Hypothalamus (tissue), 51 donors: Measurements from ENCODE around the gene SH3PXD2B.
A peak's percentile ranks its signal among the peaks of the same experiment; 100 is the strongest.
"Not testable (repeated sequence)": the region's sequence is repeated elsewhere in the genome, so short reads cannot be mapped to it uniquely, and the experiment has no call there.

Source experiments
- DNase-seq, 51 donors: peaks; one replicate each; lab custom pipeline; 2025; lab: John Stamatoyannopoulos, UW

The SH3PXD2B gene

DNA sequence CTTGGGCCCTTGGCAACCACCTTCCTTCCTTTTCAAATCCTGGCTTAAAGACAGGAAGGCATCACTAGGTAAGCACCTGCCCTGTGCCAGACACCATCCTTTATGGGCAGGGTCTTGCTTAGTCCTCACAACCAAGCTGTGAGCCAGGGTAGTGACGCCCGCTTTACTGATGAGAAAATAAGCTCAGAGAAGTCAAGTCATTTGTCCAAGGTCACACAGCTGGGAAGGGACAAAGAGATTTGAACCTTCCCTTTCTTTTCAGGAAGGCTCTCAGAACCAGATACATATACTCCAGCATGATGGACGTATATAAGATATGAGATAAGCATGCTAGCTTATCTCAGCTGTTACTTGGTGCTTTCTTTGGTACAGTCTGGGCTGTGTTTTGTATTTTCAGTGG lies 76.9 kb downstream of the SH3PXD2B start:
- DNase-seq, result no peak

DNA sequence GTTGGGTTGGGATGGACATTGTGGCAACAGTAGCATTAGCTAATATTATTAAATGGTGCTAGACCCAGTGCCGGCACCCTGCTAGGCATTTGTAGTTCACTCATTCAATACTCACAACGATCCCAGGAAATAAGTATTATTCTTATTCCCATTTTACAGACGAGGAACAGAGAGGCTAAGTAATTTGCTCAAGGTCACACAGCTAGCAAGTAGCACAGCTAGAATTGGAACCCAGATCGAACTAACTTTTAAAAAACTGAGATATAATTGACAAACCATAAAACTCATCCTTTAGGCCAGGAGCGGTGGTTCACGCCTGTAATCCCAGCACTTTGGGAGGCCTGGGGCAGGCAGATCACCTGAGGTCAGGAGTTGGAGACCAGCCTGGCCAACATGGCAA lies 79.5 kb downstream of the SH3PXD2B start:
- no peak for DNase-seq

DNA sequence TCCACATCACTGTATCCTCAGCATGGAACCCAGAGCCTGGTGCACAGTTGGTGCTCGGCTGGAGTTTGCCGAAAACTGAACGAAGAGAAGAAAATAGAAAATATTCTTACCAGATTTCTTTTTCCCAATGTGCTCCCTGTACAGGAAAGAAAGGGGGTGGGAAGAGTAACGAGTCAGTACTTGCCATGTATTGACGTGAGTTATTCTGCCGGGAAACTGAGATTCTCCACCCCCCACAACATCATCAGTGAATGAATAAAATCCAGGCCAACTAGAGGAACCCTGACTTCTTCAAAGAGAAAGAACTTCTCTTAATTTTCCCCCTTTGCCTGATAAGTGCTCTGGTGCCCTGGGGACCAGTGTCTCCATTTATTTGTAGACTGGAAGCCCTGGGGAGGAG lies 80.6 kb downstream of the SH3PXD2B start:
- DNase-seq, result no peak

DNA sequence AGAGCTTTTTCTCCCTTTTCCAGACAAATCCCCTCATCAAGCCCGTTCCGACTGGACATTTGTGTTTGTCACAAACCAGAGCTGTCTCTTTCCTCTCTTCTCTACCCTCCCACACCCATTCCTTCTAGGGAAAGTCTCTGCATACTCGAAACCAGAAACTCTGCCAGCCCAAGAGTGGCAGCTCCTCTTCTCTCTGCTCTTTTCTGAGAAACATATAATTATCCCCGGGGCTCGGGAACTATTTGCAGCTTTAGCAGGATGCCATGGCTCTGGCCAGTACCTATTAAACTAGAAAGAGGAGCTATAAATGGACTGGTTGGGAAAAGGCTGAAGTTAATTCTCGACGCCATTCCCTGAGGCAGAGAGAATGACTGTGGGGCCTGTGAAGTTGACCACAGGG lies 82.6 kb downstream of the SH3PXD2B start:
- DNase-seq, result no peak

DNA sequence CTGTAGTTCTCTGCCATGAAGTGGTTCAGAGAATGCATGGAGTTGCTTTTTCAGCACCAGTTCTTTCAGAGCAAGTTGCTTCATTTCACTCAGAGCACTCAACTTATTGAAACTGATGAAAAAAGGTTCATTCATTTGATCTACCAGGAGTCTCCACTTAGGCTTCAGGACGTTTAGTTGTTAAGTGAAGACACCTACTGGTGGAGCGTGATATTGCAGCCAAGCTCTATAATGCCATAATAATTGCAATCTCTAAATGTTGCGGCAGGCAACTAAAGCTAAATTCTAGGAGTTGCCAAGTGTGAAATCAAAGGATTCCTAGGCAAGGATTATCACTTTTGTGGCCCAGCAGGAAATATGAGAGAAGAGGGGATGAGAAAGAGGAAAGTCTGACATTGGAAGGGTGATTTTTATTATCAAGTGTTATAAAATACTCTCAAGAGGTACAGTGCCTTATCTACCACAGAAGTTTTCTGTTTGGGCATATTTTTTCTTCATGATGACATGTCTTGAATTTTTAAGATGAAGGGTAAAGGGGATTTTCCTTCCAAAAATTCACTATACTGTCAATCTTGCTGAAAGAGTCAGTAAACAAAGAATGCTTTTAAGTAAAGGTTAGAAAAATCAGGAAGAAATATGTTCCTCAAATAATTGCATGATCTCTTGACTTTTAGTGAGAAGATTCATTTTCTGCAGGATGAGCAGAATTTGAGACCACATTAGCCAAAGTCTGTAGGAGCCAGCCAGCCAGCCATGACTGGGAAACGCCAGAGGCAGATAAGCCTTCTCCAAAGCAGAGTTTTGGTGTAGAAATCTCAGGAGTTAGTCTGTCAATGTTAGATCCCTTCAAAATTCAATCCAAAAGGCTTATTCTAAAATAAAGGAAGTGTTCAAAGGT lies 83.4 kb downstream of the SH3PXD2B start:
- DNase-seq, result peak in 3 of 51 donors; percentile 1 to 38 (median 7)

DNA sequence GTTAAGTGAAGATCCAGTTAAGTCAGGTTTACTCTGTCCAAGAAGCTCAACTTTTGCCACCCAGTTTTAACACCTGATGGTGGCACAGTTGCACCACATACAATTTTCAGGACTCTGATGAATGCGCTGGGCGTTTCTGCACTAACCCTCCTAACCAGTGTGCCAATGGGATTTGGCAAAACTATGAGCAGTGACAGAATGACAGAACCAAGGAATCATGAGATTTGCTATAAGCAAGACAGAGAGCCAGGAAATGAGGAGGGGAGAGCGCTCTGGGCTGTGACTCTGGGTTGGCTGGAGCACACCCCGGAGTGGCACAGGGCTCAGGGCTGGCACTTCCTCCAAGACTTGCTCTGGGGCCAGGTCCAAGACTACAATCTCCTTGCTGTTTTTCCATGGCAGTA lies 84.1 kb downstream of the SH3PXD2B start:
- peak in 29 of 51 donors; percentile 9 to 78 (median 42) for DNase-seq

DNA sequence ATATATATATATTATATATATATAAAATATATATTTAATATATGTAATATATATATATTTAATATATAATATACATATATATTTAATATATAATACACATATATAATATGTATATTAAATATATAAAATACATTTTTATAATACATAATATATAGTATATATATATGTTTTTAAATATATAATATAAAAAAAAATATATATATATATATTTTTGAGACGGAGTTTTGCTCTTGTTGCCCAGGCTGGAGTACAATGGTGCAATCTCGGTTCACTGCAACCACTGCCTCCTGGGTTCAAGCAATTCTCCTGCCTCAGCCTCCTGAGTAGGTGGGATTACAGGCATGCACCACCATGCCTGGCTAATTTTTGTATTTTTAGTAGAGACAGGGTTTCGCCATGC lies 85.6 kb downstream of the SH3PXD2B start:
- DNase-seq, result not testable (repeated sequence)

DNA sequence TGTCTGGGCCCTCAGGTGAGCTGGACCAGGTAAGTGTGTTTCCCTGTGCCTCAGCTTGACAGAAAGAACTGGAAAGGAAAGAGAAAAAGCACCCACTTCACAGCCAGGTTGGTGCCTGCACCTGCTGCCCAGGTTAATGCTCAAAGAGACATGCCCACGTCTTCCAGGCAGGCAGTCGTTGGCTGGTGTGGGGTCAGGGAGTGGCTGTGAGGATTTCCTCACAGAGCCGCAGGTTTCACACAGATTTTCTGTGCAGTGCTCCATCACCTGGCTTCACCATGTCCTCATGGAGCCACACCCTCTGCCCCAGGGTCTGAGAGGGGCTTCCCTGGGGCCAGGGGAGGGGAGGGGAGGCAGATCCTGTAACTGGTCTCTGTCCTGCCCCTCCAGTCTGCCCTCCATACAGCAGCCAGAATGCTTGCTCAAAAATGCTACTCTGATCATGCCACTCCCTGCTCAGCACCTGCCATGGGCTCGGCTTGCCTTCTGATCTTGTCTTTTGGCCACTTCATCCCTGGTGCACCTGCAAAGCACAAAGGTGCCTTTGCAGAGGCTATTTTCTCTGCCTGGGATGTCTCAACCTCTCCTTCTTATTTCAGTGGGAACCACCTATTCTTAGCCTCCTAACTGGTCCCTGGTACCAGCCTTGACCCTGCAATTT lies 88.2 kb downstream of the SH3PXD2B start:
- no peak for DNase-seq

DNA sequence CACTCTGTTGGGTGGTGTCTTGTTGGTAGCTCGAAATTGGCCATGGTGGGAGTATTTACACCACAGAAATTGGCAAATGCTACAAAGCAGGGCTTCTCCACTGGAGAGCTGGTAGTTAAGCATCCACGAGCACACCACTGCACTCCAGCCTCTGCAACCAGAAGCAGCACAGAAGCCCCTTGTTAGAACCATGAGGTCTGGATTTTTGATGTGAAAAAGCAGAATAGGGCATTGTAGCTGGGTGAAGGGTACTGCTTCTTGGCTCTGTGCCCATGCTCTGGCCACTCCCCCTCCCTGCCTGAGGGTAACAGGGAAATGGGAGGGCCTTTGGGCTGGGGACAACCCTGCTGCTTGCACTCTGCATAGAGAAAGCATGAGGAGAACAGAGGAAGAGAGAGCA lies 89.6 kb downstream of the SH3PXD2B start:
- DNase-seq, result peak in 31 of 51 donors; percentile 3 to 68 (median 24)

DNA sequence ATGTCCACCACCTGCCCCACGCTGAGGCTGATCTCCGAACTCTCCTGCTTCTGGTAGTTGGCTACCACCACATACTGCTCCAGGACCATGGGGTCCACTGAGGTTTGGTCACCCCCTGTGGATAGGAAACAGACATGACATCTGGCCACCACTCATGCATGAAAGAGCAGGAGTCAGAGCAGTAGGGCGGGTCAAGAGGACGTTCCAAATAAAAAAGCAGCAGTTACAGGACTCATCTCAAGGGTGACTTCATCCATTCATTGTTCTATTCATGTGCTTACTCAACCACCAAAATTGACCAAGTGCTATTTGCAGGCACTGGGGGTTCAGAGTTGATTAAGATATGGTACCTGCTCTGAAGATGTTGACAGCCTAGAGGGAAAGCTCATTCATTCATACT lies 91.6 kb downstream of the SH3PXD2B start:
- no peak for DNase-seq

DNA sequence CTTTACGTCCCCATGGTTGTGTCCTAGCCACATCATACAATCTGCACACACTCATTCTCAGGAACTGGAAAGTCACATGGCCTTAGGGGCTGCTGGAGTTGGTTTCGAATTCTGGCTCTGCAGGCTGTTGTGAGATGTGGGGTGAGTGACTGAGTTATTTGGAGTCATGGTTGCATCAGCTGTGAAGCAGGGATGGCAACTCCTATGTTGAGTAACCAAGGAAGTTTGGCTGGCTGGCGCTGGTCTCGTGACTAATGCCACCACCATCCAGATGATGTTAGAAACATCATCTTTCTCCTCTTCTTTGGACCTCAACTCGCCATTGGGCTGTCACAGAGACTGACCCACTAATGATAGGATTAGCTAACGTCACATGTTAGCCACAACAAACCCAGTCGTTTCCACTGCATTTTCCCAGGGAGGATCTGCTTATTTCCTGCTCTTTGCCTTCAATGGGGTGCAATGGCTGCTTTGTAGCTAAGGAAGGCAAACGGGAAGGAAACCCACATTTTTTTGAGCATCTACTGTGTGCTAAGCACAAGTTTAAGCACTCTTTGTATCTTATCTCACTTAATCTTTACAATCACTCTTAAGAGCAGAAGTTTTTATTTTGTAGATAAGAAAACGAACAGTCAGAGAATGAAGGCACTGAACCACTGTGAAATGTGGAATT lies 92.6 kb downstream of the SH3PXD2B start:
- peak in 2 of 51 donors; percentile 17 to 24 for DNase-seq

DNA sequence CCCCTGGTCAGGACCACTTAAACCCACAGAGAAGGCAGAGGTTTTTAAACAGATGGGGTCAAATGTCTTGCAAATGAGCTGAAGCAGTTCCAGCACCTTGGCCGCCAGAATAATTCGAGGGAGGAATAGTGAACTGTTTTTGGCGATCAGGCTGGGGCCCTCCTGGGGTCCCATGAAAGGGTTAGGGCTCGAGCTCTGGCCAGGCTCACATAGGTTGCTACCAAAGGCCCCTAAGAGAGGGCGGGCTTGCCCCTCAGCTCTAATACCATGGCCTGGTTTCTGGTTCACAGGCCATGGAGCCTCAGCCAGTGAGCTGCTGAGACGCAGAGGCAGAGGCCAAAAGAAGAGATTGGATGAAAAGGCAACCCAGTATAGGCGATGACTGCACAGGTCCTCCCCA lies 96.0 kb downstream of the SH3PXD2B start:
- DNase-seq, result no peak

DNA sequence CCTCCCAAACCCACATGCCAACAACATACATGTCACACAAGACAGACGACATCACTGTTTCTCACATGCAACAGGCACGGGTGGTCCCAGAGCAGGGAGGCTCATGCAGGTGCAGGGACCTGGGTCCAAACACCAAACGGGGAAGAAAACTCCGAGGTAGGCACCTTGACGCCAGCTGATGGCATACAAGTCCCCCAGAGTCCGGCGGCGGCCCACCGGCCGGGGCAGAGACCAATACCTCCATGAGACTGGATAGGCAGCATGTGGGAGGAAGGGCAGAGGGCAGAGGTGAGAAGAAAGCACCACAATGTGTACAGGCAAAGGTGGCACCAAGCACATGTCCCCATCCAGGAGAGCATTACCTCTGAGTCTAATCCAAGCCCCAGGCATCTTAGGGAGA lies 97.8 kb downstream of the SH3PXD2B start:
- no peak for DNase-seq

DNA sequence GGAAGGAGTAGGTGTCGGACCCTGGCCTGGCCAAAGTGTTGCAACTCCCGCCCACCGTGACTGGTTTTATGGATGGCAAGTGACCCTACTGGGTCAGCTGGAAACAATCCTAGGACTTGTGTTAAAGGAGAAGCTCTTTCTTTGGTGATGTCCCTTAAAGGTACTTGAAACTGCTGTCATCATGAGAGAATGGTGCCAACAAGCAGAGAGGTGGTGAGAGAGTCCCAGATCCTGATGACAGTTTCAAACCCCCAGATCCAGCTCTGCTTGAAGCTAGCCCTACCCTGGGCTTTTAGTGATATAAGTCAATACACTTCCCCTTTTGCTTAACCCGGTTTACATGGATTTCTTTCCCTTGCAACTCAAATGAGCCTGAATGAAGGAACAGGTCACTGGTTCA lies 98.3 kb downstream of the SH3PXD2B start:
- no peak for DNase-seq

DNA sequence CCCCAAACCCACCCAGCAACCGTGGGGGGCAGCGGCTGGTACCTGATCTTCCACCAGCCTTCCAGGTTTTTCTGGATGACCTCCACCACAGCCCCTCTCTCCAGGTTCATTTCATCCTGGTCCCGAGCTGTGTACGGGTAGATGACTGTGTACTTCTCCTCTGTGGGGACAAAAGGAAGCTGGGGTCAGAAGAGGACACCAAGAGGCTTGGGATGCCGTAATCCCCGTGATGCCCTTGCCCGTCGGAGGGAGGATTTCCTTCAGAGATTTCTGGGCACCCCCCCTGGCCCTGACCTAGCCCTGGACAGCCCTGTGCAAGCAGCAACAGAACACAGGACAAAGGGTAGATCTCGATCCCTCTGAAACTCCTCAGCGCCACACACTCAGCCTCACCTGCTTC lies 100.5 kb downstream of the SH3PXD2B start:
- no peak for DNase-seq

DNA sequence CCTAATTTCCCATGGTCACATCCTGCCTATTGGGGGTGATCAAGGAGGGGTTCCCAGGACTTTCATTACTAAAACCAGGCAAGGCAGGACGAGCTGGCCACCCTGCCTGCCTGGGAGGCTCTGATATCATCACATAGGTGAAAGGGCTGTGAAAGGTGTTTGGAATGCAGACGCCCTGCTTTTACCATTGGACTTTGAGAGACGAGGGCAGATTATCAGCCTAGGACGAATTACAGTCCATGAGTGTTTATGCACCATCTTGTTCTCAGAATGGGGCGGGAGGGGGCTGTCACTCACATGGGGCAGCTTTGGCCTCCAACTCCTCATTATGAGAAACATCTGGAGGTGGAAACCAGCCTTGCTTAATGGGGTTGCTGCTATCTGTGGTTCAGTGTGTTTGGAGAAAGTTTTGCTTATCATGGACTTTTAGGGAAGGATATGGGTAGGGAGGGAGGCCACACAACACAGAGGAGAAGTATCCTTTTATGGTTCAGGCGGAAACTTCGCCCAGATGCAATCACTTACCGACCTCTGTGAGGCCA lies 101.0 kb downstream of the SH3PXD2B start:
- DNase-seq, result no peak

DNA sequence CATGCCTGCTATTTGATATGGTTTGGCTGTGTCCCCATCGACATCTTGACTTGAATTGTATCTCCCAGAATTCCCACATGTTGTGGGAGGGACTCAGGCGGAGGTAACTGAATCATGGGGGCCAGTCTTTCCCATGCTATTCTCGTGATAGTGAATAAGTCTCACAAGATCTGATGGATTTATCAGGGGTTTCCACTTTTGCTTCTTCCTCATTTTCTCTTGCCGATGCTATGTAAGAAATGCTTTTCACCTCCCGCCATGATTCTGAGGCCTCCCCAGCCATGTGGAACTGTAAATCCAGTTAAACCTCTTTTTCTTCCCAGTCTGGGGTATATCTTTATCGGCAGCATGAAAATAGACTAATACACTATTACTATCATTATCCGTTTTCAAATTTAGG lies 101.8 kb downstream of the SH3PXD2B start:
- DNase-seq, result not testable (repeated sequence)

DNA sequence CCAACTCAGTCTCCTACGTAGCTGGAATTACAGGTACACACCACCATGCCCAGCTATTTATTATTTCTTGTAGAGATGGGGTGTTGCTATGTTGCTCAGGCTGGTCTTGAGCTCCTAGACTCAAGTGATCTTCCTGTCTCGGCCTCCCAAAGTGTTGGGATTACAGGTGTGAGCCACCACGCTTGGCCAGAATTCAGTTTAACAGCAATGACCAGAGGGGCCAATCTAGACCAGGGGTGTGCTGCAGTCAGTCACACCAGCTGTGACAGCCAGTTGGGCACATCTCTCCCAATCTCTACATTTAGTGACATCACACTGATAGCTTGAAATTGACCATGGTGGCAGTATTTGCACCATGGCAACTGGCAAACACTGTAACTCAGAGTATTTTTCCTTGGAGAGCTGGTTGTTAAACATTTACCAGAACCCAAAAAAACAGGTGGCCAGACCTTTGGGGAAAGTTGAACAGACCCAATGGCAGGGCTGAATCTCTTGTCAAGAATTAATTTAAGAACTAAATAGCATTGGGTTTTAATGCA lies 103.0 kb downstream of the SH3PXD2B start:
- no peak for DNase-seq

DNA sequence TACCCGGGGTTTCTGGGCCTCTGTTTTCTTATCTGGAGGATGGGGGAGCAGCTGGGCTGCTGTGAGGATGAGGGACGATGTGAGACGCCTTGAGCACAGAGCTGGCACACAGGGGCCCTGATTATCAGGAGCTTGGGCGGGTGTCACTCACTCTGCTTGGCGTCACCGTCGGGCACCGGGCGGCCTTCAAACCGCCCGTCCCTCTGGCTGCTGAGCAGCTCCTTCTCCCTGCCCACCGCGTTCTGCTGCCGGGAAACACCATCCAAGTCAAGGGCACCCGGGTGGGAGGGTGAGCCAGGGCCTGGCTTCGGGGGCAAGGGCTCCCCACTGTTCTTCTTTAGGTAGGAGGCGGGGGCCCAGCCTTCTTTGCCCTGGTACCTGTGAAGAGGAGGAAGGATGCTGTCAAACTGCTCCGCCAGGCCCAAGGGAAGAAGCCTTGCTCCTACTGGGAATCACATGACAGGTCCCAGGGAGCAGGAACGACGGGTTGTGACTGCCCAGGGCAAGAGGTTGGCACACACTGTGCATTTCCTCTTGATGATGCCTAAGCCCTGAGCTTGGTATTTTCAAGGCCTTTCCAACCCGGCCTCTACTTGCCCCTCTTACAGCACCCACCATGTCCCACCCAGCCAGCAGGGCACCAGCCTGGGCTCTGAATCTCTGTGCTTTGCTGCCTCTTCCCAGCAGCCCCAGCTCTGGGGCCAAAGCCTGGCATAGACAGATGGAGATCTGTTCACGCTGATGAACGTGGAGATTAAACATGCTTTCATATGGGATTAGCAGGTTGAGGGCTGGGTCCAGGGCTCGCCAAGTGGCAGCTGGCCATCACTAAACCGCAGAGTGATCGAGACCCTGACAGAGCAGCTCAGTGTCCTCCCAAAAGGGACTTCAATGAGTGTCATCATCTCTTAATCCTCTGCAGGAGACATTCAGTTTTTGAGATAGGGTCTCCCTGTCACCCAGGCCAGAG lies 103.8 kb downstream of the SH3PXD2B start:
- DNase-seq, result no peak

DNA sequence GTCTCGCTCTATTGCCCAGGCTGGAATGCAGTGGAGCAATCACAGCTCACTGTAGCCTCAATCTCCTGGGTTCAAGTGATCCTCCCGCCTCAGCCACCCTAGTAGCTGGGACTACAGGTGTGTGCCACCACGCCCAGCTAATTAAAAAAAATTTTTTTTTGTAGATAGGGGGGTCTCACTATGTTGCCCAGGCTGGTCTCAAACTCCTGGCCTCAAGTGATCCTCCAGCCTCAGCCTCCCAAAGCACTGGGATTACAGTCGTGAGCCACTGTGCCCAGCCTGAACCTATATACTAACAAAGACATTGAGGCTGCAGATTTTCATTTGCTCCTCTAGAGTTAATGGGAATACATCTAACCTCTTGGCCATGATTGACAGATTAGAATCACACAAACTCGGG lies 105.6 kb downstream of the SH3PXD2B start:
- not testable (repeated sequence) for DNase-seq
